GM12864 (cell line): ENCODE data around the gene CIART.
"Not testable (repeated sequence)": the region's sequence is repeated elsewhere in the genome, so short reads cannot be mapped to it uniquely, and the experiment has no call there.

ENCODE experiments used
- DNase-seq: peaks from one replicate; pipeline ENCODE4 v3.0.0-alpha.2; 2011; ENCODE audit warnings: low read depth
- H3K4me3 ChIP-seq: 2 replicates; pipeline ENCODE4 v1.5.1; 2011; ENCODE audit warnings: mild to moderate bottlenecking, low read depth, low read length, control low read depth
- TF ChIP-seq, protein P1 (sequence below): IDR thresholded peaks from 2 replicates; pipeline ENCODE4 v1.5.1; 2011; ENCODE audit warnings: low read depth, mild to moderate bottlenecking, moderate library complexity, low read length, control low read depth, inconsistent platforms; ENCODE audit errors: missing control alignments

CIART gene

DNA sequence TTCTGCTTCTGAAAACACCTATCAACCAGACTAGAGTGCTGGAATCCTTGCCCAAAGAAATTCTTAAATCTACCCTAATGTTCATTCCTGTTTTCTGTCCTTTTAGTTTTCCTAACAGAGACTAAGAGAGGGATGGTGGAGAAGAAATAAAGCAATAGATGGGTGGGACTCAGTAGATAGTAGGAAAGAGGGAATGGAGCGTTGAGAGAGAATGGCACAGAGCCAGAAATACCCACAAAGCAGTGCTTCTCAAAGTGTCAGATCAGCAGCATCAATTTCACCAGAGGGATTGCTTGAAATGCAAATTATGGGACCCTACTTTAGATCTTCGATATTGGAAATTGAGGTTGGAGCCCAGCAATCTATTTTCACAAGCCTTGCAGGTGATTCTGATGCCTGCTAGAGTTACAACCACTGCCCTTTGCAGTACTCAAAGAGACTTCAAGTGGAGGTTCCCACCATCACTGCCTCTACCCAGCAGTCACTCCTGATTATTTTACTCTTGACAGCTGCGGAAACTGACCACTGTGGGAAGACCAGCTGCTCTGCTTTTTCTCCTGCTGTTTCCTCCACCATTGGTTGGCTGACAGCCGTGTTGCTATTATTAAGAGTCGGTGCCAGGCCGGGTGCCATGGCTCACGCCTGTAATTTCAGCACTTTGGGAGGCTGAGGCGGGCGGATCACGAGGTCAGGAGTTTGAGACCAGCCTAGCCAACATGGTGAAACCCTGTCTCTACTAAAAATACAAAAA lies 27.6 kb downstream of the CIART start:
- DNase-seq: no peak
- H3K4me3 ChIP-seq: no peak overlapping the region
- TF ChIP-seq, protein P1, sequence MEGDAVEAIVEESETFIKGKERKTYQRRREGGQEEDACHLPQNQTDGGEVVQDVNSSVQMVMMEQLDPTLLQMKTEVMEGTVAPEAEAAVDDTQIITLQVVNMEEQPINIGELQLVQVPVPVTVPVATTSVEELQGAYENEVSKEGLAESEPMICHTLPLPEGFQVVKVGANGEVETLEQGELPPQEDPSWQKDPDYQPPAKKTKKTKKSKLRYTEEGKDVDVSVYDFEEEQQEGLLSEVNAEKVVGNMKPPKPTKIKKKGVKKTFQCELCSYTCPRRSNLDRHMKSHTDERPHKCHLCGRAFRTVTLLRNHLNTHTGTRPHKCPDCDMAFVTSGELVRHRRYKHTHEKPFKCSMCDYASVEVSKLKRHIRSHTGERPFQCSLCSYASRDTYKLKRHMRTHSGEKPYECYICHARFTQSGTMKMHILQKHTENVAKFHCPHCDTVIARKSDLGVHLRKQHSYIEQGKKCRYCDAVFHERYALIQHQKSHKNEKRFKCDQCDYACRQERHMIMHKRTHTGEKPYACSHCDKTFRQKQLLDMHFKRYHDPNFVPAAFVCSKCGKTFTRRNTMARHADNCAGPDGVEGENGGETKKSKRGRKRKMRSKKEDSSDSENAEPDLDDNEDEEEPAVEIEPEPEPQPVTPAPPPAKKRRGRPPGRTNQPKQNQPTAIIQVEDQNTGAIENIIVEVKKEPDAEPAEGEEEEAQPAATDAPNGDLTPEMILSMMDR: no peak

DNA sequence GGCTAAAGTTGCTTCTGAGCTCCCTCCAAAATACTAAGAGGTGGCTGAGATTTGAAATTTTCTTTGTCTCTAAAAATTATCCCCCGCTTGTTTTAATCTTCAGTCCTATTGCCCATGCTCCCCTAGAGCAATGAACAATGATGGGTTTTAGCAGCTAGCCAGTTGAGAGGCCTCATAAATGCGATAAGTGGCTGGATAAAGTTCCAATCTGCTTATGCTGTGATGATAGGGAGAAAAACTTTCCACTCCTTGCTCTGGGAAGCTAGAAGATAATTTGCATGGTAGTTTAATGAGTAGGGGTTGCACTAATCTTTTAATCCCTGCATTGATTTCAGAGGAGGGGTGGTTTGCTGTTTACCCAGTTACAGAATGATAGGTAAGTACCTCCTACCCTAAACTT lies 29.4 kb downstream of the CIART start:
- TF ChIP-seq, protein P1: no peak
- no peak overlapping the region for H3K4me3 ChIP-seq
- no peak for DNase-seq

DNA sequence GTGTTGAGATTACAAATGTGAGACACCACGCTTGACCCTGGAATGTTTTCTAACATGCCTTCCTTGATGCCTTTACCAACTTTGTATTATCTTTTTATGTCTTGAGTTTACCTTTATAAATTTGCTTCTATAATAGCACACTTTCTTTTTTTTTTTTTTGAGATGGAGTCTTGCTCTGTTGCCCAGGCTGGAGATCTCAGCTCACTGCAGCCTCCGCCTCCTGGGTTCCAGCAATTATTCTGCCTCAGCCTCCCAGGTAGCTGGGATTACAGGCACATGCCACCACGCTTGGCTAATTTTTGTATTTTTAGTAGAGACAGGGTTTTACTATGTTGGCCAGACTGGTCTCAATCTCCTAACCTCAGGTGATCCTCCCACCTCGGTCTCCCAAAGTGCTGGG lies 32.3 kb downstream of the CIART start:
- DNase-seq, H3K4me3 ChIP-seq: not testable (repeated sequence)

DNA sequence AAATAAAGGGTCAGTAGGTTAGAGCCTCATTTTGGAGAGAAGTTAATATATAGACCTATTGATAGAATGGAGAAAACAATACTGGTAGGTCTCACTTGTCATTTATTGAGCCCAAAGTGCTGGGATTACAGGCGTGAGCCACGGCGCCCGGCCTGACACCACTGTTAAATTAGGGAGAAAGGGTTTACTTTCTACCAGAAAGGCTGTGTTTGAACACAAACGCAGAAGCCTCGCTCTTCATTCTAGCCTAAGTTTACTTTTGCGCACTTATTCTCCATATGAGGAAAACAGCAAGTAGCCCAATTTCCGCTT lies 38.3 kb downstream of the CIART start:
- peak overlapping the region; percentile 88 for H3K4me3 ChIP-seq
- TF ChIP-seq, protein P1: no peak
- DNase-seq: no peak

DNA sequence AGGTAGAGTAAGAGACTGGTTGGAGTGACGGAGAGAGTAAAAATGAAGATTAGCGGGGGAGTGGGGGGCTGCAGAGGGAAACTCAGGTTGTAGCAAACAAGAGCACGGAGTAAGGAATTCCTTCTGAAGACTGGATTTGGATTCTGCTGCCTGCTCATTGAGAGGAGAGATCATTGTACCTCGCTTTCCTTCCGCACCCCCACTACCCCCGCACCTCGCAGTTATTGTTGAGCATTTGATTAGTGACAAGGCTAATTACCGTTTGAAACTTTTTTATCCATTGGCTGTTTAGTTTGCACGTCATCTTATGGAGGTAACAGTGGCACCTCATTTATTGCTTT lies 39.4 kb downstream of the CIART start:
- DNase-seq: no peak
- TF ChIP-seq, protein P1: no peak
- peak overlapping the region; percentile 88 for H3K4me3 ChIP-seq

DNA sequence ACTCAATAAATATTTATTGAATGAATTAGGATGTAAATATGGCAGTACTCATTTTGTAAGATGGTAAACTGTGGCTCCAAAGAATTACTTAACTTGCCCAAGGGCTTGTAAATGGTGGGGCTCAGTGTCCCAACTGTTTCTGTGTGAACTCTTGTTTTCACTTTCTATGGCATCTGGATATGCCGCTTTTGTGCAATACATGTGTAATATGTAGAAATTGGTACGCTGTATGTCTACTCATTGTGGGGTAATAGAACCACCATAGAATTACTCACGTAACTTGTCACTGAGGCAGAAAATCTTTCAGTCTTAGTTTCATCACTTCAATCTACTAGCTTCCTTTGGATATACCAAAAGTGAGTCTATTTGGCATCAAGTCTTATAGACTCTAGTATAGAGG lies 40.0 kb downstream of the CIART start:
- peak overlapping the region; percentile 88 for H3K4me3 ChIP-seq
- peak; percentile 13 for DNase-seq
- TF ChIP-seq, protein P1: no peak

DNA sequence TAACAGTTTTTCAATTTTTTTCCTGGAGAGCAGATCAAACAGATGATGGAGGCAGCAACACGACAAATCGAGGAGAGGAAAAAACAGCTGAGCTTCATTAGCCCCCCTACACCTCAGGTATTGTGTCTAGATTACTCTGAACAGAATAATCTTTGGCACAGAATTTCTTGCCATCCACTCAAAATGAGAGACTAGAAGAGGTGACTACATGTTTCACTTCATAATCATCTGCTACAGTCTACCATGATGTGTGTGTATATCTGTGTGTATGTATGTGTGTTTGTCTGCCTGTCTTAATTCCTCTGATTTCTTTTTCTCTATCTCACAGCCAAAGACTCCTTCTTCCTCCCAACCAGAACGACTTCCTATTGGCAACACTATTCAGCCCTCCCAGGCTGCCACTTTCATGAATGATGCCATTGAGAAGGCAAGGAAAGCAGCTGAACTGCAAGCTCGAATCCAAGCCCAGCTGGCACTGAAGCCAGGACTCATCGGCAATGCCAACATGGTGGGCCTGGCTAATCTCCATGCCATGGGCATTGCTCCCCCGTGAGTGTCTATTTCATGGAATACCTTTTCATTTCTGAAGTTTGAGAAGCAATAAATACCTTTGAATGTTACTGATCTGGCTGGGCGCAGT lies 50.4 kb downstream of the CIART start:
- TF ChIP-seq, protein P1: no peak
- H3K4me3 ChIP-seq: no peak overlapping the region
- DNase-seq: no peak
